NCI-H146 treated with DMSO at 0.1 percent for 48 hours (cell line): ENCODE results near the gene GBA3.
A peak's percentile ranks its signal among the peaks of the same experiment; 100 is the strongest.

Experiments
- DNase-seq: peaks from one replicate; lab custom pipeline; 2025; ENCODE audit not compliant: unreplicated experiment; lab: John Stamatoyannopoulos, UW

GBA3 gene

GRCh38 chr4:22778547-22779163, 85.9 kb downstream of the GBA3 start:
- DNase-seq, result no peak

GRCh38 chr4:22780317-22780716, 87.6 kb downstream of the GBA3 start:
- no peak for DNase-seq

DNA sequence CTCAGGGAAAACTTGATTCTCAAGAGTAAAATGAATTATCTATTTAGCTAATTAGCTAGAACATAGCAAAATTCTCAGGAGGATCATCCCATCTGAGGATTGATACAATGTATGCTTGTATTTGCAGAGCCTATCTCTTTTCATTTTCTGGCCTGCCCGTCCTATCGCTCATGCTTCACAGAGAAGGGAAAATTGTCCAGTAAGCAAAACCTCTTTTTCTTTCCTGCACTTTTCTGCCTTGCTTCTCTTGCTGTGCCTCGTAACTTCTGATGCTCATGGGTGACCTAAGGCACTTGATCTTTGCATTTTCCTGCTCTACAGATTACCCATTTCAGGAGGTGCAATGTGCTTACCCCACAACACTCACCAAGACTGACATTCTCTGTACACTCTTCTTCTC, 88.1 kb downstream of the GBA3 start:
- no peak for DNase-seq

GRCh38 chr4:22787753-22788375, 95.1 kb downstream of the GBA3 start:
- DNase-seq, result no peak

GRCh38 chr4:22790631-22791030, 97.9 kb downstream of the GBA3 start:
- no peak for DNase-seq

DNA sequence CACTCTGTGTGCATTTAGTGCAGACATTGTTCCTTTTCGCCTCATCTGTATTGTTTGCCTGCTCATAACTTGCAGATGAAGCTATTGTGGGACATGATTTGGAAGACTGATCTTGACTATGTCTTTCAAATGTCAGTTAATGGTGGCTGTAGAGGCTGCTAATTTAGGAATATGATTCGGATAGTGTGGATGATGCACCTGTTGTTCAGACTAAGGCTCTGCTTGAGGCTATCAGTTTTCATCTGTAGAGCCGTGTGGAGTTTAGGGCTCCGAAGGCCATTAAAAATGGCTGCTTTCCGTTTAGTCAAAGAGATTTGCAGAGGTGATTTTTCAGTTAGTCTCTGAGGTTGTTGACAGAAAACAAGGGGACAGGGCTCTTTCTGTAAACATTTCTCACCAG, 102.0 kb downstream of the GBA3 start:
- no peak for DNase-seq

DNA sequence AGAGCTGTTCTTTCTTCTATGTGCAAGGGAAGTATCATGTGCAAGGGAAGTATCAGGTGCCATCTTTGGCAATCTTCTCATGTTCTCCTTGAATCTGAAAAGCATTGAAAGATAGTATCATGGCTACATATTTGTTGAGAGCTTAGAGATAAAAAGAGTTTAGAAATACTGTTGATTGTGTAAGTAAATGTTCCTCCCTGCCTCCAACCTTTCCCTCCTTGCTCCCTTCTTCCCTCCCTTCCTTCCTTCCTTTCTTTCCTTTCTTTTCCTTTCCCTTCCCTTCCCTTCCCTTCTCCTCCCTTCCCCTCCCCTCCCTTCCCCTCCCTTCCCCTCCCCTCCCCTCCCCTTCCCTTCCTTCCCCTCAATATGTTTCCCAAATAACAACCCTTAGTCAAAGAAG, 108.7 kb downstream of the GBA3 start:
- no peak for DNase-seq

DNA sequence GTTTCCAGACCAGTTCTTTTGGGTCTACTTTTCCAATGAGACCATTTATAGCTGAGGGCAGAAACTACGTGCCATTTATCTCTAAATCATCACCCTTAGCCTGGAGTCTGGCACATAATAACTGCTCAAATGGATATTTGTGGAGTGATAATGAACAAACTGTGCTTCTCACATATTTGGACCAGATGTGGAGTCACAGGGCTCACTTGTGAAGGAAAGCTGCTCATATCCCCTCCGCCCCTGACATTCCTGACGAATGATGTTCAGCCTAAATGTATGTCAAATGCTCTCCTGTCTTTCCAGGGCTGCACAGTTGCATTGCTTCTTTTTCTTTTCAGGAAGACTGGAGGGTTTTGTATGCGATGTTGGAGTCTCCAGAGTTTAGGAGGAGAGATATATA, 110.1 kb downstream of the GBA3 start:
- DNase-seq, result no peak

DNA sequence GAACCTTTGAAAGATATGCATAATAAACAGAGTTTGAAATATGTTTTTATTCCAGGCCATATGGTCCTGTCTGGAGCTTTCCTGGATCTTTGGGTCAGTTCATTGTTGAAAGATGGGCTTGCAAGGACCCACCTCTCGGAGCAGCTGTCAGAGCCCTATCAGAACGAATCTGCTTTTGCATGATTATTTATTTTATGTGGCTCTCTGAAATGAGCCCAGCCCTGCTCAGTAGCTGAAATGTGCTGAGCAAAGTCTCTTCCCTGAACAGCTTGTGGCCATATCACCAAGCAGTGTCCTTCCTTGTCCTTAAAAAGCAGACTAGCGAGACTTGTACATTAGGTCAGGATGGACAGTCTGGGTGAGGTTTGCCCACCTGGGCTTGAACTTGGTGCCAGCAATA, 110.8 kb downstream of the GBA3 start:
- no peak for DNase-seq

DNA sequence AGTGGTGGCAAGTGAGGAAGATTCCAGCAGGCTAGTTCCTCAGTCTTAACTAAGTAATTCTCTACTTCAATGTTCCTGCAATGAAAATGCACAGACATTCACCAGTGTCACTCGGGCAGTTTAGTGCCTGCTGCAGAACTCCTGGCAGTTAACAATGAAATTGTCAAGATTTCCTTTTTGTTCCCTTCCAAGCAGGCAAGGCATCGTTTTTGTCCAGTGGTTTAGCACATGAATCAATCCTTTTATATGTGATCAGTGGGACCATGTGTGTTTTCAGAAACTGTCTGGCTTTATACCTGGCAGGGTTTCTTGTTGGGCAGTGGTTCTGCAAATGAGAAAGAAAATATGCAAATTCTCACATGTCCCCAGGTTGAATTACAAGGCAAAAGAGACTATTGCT, 122.2 kb downstream of the GBA3 start:
- DNase-seq, result no peak

DNA sequence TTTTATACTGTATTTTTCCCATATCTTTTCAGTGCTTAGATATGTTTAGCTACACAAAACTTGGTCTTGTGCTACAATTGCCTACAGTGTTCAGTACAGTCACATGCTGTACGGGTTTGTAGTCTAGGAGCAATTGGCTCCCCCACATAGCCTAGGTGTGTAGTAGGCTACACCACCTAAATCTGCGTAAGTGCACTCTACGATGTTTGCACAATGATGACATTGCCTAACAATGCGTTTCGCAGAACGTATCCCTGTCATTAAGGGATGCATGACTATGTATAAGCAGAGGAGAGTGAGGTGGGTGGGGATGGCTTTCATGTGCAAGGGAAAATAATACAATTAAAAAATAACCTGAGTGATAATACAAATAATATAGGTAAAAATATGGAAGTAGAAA, 131.4 kb downstream of the GBA3 start:
- no peak for DNase-seq

- DNase-seq, result no peak
These were observed 149.8 kb downstream of the GBA3 start for GRCh38 chr4:22842360-22843018.

DNA sequence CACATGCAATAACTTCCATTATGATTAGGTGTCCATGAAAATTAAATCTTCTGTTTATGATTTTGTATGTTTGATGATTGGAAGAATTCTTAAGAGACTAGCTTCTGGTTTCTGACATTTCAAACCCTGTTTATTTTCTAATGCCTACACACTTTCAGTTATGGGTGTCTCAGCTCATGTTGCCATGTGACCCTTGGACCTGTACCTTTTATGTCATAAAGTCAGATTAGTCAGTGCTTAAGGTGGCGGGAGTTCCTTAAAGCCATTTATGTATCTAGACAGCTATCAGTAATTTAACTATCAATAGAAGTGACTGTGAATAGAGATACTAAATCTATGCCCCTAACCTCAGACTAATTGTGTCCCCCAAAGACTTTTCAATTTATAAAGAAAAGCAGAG, 155.6 kb downstream of the GBA3 start:
- DNase-seq, result no peak

DNA sequence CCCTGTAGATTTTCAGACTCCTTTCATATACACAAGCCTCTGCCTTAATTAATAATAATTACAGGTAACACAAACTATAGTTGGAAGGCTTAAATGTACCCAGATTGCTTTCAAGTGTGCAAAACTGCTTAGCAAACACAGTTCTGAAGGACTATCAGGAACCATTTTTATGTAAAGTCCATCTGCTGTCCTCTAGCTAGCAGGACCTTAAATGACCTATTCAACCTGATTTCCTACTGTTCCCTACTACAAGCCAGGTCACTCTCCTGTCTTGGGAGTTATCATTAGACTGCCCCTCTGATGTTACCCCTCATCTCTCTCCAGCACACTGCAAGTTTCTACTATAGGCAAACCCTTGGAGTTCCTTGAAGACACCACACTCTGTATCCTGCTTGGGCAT, 157.3 kb downstream of the GBA3 start:
- DNase-seq, result peak; percentile 60

DNA sequence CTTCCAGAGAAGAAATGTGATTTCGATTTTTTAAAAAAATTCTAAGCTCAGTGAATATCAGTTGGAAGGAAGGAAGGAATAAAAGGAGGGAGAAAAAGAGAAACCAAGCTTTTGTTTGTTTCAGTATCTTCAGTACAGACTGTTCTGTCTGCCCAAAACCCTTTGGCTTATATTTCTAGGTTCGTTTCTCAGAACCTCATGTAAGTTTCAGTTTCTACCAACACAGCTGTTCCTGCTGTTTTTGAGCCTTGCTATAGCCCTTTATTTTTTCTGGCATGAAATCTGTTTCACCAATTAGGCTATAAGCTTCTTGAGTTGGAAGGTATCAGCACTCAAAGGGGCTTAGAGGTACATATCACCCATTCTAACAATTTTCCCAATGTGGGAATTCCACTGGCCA, 157.9 kb downstream of the GBA3 start:
- no peak for DNase-seq

GRCh38 chr4:22857411-22857810, 164.7 kb downstream of the GBA3 start:
- DNase-seq, result no peak

GRCh38 chr4:22859318-22859717, 166.6 kb downstream of the GBA3 start:
- DNase-seq, result no peak
